Measurements from ENCODE around the gene MYO5A. TPM values are rescaled to one million over a fixed set of nuclear protein-coding genes. Genes with fewer than 3 reads are reported as not detected.

The MYO5A gene
- total RNA-seq, 1 experiment from 2014 or later = 9.9 TPM

GRCh38 chr15:52466134-52466701, 62.5 kb downstream of the MYO5A start:
- TF ChIP-seq CTCF (IDR thresholded peaks at IDR 0.05; ENCODE audit: insufficient read depth in 1 of 2, low read depth in 1 of 2, low read length in 1 of 2, severe bottlenecking in 1 of 2, unreplicated experiment in 1 of 2) = no peak
- no peaks in the 10 kb centered on the region for H3K27me3 ChIP-seq (replicated peaks; ENCODE audit: control insufficient read depth, insufficient read depth, low read length)
- POLR2A ChIA-PET = no interaction called here
- H3K27ac Mint-ChIP-seq (ENCODE audit: unreplicated experiment) = no peak overlapping the region
- H3K4me3 ChIP-seq (ENCODE audit: low read depth, low read length) = no peak overlapping the region
- H3K9me3 ChIP-seq = no peaks in the 10 kb centered on the region
- BruUV-seq (replicated peaks) = no TSS peak
- no peak for DNase-seq
- H3K4me3 Mint-ChIP-seq (ENCODE audit: unreplicated experiment) = no peak overlapping the region
- H3K36me3 ChIP-seq (ENCODE audit: control insufficient read depth, insufficient read depth, low read length) = no peaks in the 10 kb centered on the region
- no peaks in the 10 kb centered on the region for H3K4me1 ChIP-seq
- CTCF ChIA-PET = no interaction called here
- H3K36me3 Mint-ChIP-seq (ENCODE audit: insufficient read depth, unreplicated experiment) = no peaks in the 10 kb centered on the region
- H3K9me3 Mint-ChIP-seq (ENCODE audit: unreplicated experiment) = no peaks in the 10 kb centered on the region
- intact Hi-C loops (cut with micrococcal nuclease; ENCODE audit: unreplicated experiment) = loop anchor here (10.0 kb wide), 1 partner anchor 61 kb away; no protein-coding TSS in a partner anchor
- no peaks in the 10 kb centered on the region for H3K4me1 Mint-ChIP-seq (ENCODE audit: low read depth, unreplicated experiment)
- no peaks in the 10 kb centered on the region for H3K27me3 Mint-ChIP-seq (ENCODE audit: insufficient read depth, unreplicated experiment)

GRCh38 chr15:52464478-52464877, 64.2 kb downstream of the MYO5A start:
- Mint-ChIP-seq H3K9me3 (ENCODE audit: unreplicated experiment) (no peaks in the 10 kb centered on the region), H3K36me3 (ENCODE audit: insufficient read depth, unreplicated experiment) (no peaks in the 10 kb centered on the region), H3K4me1 (ENCODE audit: low read depth, unreplicated experiment) (no peaks in the 10 kb centered on the region), H3K27me3 (ENCODE audit: insufficient read depth, unreplicated experiment) (no peaks in the 10 kb centered on the region), H3K27ac (ENCODE audit: unreplicated experiment) (no peak overlapping the region), H3K4me3 (ENCODE audit: unreplicated experiment) (no peak overlapping the region)
- BruUV-seq (replicated peaks) = no TSS peak
- no peaks in the 10 kb centered on the region for H3K27me3 ChIP-seq (replicated peaks; ENCODE audit: control insufficient read depth, insufficient read depth, low read length)
- no peak for DNase-seq
- ChIA-PET CTCF (no interaction called here), POLR2A (no interaction called here)
- TF ChIP-seq CTCF (IDR thresholded peaks at IDR 0.05; ENCODE audit: insufficient read depth in 1 of 2, low read depth in 1 of 2, low read length in 1 of 2, severe bottlenecking in 1 of 2, unreplicated experiment in 1 of 2) = no peak
- no peaks in the 10 kb centered on the region for H3K4me1 ChIP-seq
- no peaks in the 10 kb centered on the region for H3K9me3 ChIP-seq
- intact Hi-C loops (cut with micrococcal nuclease; ENCODE audit: unreplicated experiment) = loop anchor here (10.0 kb wide), 1 partner anchor 60 kb away; no protein-coding TSS in a partner anchor
- H3K36me3 ChIP-seq (ENCODE audit: control insufficient read depth, insufficient read depth, low read length) = no peaks in the 10 kb centered on the region
- no peak overlapping the region for H3K4me3 ChIP-seq (ENCODE audit: low read depth, low read length)

GRCh38 chr15:52464040-52464439, 64.6 kb downstream of the MYO5A start:
- DNase-seq = no peak
- no TSS peak for BruUV-seq (replicated peaks)
- Mint-ChIP-seq H3K4me3 (ENCODE audit: unreplicated experiment) (no peak overlapping the region), H3K27me3 (ENCODE audit: insufficient read depth, unreplicated experiment) (no peaks in the 10 kb centered on the region), H3K36me3 (ENCODE audit: insufficient read depth, unreplicated experiment) (no peaks in the 10 kb centered on the region), H3K4me1 (ENCODE audit: low read depth, unreplicated experiment) (no peaks in the 10 kb centered on the region), H3K9me3 (ENCODE audit: unreplicated experiment) (no peaks in the 10 kb centered on the region), H3K27ac (ENCODE audit: unreplicated experiment) (no peak overlapping the region)
- no peaks in the 10 kb centered on the region for H3K36me3 ChIP-seq (ENCODE audit: control insufficient read depth, insufficient read depth, low read length)
- no peaks in the 10 kb centered on the region for H3K9me3 ChIP-seq
- ChIA-PET CTCF (interaction anchor here (1.0 kb wide), 1 partner anchor 205 kb away, joined by 3 read pairs; no protein-coding TSS in a partner anchor), POLR2A (no interaction called here)
- no peak overlapping the region for H3K4me3 ChIP-seq (ENCODE audit: low read depth, low read length)
- H3K4me1 ChIP-seq = no peaks in the 10 kb centered on the region
- H3K27me3 ChIP-seq (replicated peaks; ENCODE audit: control insufficient read depth, insufficient read depth, low read length) = no peaks in the 10 kb centered on the region
- intact Hi-C loops (cut with micrococcal nuclease; ENCODE audit: unreplicated experiment) = loop anchor here (10.0 kb wide), 1 partner anchor 59 kb away; no protein-coding TSS in a partner anchor
- no peak for TF ChIP-seq CTCF (IDR thresholded peaks at IDR 0.05; ENCODE audit: insufficient read depth in 1 of 2, low read depth in 1 of 2, low read length in 1 of 2, severe bottlenecking in 1 of 2, unreplicated experiment in 1 of 2)
